ENCODE measurements around the gene ABCA7. TPM values are rescaled to one million over a fixed set of nuclear protein-coding genes. Genes with fewer than 3 reads are reported as not detected.

The ABCA7 gene
- polyA plus RNA-seq, 1 donor from 2014 or later: 51.8 TPM

- H3K9ac ChIP-seq (ENCODE audit: low read length): no peak overlapping the region
- H3K9me3 ChIP-seq (ENCODE audit: low read length): no peaks in the 10 kb centered on the region
- no peaks in the 10 kb centered on the region for H3K27me3 ChIP-seq (ENCODE audit: insufficient read depth, low read depth, low read length)
- peaks cover 4% of the 10 kb centered on the region for H3K79me2 ChIP-seq (replicated peaks; ENCODE audit: insufficient read depth, low read length)
- H3K4me2 ChIP-seq (ENCODE audit: low read length): no peak overlapping the region
- TF ChIP-seq POLR2AphosphoS5 (IDR thresholded peaks at IDR 0.05) (no peak), SMC3 (conservative IDR thresholded peaks at IDR 0.05; ENCODE audit: poor library complexity) (no peak), EZH2 (IDR thresholded peaks at IDR 0.05; ENCODE audit: borderline replicate concordance, insufficient read depth, low read length, poor library complexity, severe bottlenecking) (no peak), RAD21 (conservative IDR thresholded peaks at IDR 0.05) (no peak)
- no peaks in the 10 kb centered on the region for H3F3A ChIP-seq (ENCODE audit: insufficient read depth, low read length, poor library complexity, severe bottlenecking)
- H3K27ac ChIP-seq (ENCODE audit: low read length): no peak overlapping the region
- H4K20me1 ChIP-seq (ENCODE audit: insufficient read depth): no peaks in the 10 kb centered on the region
- no peak overlapping the region for H2AFZ ChIP-seq (ENCODE audit: low read depth, low read length)
- H3K4me3 ChIP-seq (ENCODE audit: low read length): no peak overlapping the region
- H3K9me2 ChIP-seq (ENCODE audit: insufficient read depth, low read length): no peaks in the 10 kb centered on the region
- H3K36me3 ChIP-seq (ENCODE audit: insufficient read depth, low read length): no peaks in the 10 kb centered on the region
Observed at GRCh38 chr19:1102407-1103131, 62.7 kb downstream of the ABCA7 start.

- H3K27ac ChIP-seq (ENCODE audit: low read length): peak overlapping the region; percentile 59
- peaks cover 4% of the 10 kb centered on the region for H3K79me2 ChIP-seq (replicated peaks; ENCODE audit: insufficient read depth, low read length)
- H3K27me3 ChIP-seq (ENCODE audit: insufficient read depth, low read depth, low read length): no peaks in the 10 kb centered on the region
- H2AFZ ChIP-seq (ENCODE audit: low read depth, low read length): no peak overlapping the region
- H4K20me1 ChIP-seq (ENCODE audit: insufficient read depth): no peaks in the 10 kb centered on the region
- H3K4me2 ChIP-seq (ENCODE audit: low read length): no peak overlapping the region
- peak overlapping the region; percentile 44 for H3K9ac ChIP-seq (ENCODE audit: low read length)
- no peaks in the 10 kb centered on the region for H3K36me3 ChIP-seq (ENCODE audit: insufficient read depth, low read length)
- H3F3A ChIP-seq (ENCODE audit: insufficient read depth, low read length, poor library complexity, severe bottlenecking): no peaks in the 10 kb centered on the region
- TF ChIP-seq SMC3 (conservative IDR thresholded peaks at IDR 0.05; ENCODE audit: poor library complexity) (peak; percentile 5), RAD21 (conservative IDR thresholded peaks at IDR 0.05) (no peak)
- no peaks in the 10 kb centered on the region for H3K9me2 ChIP-seq (ENCODE audit: insufficient read depth, low read length)
- H3K4me3 ChIP-seq (ENCODE audit: low read length): peak overlapping the region; percentile 95
- H3K9me3 ChIP-seq (ENCODE audit: low read length): no peaks in the 10 kb centered on the region
Observed at GRCh38 chr19:1103132-1103707, 63.3 kb downstream of the ABCA7 start.

DNA sequence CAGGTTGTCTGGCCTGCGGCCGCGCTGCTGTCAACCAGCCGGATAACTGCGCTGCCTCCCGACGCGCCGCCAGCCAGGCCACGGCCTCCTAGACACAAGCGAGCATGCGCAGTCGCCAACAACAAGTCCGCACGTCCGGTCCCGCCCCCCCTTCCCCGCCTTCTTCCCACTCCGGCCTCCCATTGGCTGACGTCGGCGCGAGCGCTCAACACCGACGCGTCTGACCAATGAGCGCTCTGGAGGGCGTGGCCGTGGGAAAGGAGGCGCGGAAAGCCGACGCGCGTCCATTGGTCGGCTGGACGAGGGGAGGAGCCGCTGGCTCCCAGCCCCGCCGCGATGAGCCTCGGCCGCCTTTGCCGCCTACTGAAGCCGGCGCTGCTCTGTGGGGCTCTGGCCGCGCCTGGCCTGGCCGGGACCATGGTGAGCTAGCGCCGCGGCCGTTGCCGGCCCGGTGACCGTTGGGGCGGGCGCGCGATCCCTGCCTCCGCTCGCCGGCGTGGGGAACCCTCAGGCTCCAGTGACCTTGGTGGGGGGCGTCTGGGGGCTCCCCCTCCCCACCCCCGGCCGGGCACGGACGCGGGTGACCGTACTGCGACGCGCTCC, 63.9 kb downstream of the ABCA7 start, which contains the start of gene GPX4:
Gene GPX4, plus strand, starts transcription at position 287 of the 603 bp plus-strand sequence. Its CDS starts 50 bp downstream, at position 337.
- H3K79me2 ChIP-seq (replicated peaks; ENCODE audit: insufficient read depth, low read length): peaks cover 4% of the 10 kb centered on the region
- H3K27ac ChIP-seq (ENCODE audit: low read length): peak within 1 kb of the TSS; percentile 91
- no peaks in the 10 kb centered on the region for H3K27me3 ChIP-seq (ENCODE audit: insufficient read depth, low read depth, low read length)
- H2AFZ ChIP-seq (ENCODE audit: low read depth, low read length): peak within 1 kb of the TSS; percentile 21
- H3K9me3 ChIP-seq (ENCODE audit: low read length): no peaks in the 10 kb centered on the region
- TF ChIP-seq TAF1 (IDR thresholded peaks at IDR 0.05; ENCODE audit: low read depth): peak; percentile 96
- TF ChIP-seq, protein P1, sequence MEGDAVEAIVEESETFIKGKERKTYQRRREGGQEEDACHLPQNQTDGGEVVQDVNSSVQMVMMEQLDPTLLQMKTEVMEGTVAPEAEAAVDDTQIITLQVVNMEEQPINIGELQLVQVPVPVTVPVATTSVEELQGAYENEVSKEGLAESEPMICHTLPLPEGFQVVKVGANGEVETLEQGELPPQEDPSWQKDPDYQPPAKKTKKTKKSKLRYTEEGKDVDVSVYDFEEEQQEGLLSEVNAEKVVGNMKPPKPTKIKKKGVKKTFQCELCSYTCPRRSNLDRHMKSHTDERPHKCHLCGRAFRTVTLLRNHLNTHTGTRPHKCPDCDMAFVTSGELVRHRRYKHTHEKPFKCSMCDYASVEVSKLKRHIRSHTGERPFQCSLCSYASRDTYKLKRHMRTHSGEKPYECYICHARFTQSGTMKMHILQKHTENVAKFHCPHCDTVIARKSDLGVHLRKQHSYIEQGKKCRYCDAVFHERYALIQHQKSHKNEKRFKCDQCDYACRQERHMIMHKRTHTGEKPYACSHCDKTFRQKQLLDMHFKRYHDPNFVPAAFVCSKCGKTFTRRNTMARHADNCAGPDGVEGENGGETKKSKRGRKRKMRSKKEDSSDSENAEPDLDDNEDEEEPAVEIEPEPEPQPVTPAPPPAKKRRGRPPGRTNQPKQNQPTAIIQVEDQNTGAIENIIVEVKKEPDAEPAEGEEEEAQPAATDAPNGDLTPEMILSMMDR (IDR thresholded peaks at IDR 0.05; ENCODE audit: poor library complexity, severe bottlenecking): no peak
- peak; percentile 98 for TF ChIP-seq POLR2AphosphoS5 (IDR thresholded peaks at IDR 0.05)
- no peak for TF ChIP-seq SMC3 (conservative IDR thresholded peaks at IDR 0.05; ENCODE audit: poor library complexity)
- peak; percentile 29 for TF ChIP-seq EP300 (conservative IDR thresholded peaks at IDR 0.05; ENCODE audit: poor library complexity, severe bottlenecking)
- TF ChIP-seq, protein P2, sequence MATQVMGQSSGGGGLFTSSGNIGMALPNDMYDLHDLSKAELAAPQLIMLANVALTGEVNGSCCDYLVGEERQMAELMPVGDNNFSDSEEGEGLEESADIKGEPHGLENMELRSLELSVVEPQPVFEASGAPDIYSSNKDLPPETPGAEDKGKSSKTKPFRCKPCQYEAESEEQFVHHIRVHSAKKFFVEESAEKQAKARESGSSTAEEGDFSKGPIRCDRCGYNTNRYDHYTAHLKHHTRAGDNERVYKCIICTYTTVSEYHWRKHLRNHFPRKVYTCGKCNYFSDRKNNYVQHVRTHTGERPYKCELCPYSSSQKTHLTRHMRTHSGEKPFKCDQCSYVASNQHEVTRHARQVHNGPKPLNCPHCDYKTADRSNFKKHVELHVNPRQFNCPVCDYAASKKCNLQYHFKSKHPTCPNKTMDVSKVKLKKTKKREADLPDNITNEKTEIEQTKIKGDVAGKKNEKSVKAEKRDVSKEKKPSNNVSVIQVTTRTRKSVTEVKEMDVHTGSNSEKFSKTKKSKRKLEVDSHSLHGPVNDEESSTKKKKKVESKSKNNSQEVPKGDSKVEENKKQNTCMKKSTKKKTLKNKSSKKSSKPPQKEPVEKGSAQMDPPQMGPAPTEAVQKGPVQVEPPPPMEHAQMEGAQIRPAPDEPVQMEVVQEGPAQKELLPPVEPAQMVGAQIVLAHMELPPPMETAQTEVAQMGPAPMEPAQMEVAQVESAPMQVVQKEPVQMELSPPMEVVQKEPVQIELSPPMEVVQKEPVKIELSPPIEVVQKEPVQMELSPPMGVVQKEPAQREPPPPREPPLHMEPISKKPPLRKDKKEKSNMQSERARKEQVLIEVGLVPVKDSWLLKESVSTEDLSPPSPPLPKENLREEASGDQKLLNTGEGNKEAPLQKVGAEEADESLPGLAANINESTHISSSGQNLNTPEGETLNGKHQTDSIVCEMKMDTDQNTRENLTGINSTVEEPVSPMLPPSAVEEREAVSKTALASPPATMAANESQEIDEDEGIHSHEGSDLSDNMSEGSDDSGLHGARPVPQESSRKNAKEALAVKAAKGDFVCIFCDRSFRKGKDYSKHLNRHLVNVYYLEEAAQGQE (IDR thresholded peaks at IDR 0.05; ENCODE audit: borderline replicate concordance): peak; percentile 94
- TF ChIP-seq EZH2 (IDR thresholded peaks at IDR 0.05; ENCODE audit: borderline replicate concordance, insufficient read depth, low read length, poor library complexity, severe bottlenecking): no peak
- peak; percentile 64 for TF ChIP-seq MXI1 (conservative IDR thresholded peaks at IDR 0.05; ENCODE audit: poor library complexity, severe bottlenecking)
- TF ChIP-seq RAD21 (conservative IDR thresholded peaks at IDR 0.05): peak; percentile 13
- H4K20me1 ChIP-seq (ENCODE audit: insufficient read depth): no peaks in the 10 kb centered on the region
- H3K9ac ChIP-seq (ENCODE audit: low read length): peak within 1 kb of the TSS; percentile 95
- no peaks in the 10 kb centered on the region for H3K9me2 ChIP-seq (ENCODE audit: insufficient read depth, low read length)
- peak within 1 kb of the TSS; percentile 95 for H3K4me3 ChIP-seq (ENCODE audit: low read length)
- no peaks in the 10 kb centered on the region for H3K36me3 ChIP-seq (ENCODE audit: insufficient read depth, low read length)
- peak within 1 kb of the TSS; percentile 78 for H3K4me2 ChIP-seq (ENCODE audit: low read length)
- no peaks in the 10 kb centered on the region for H3F3A ChIP-seq (ENCODE audit: insufficient read depth, low read length, poor library complexity, severe bottlenecking)
